Measurements from ENCODE around the gene MST1. TPM values are rescaled to one million over a fixed set of nuclear protein-coding genes. Genes with fewer than 3 reads are reported as not detected.
A peak's percentile ranks its signal among the peaks of the same experiment; 100 is the strongest.

MST1 gene
- total and polyA plus RNA-seq, 9 of the 15 experiments (the other 6 are each of a cell fraction or from before 2014, with no cell fraction given), result 0.08 to 1.8 (median 0.40) TPM

DNA sequence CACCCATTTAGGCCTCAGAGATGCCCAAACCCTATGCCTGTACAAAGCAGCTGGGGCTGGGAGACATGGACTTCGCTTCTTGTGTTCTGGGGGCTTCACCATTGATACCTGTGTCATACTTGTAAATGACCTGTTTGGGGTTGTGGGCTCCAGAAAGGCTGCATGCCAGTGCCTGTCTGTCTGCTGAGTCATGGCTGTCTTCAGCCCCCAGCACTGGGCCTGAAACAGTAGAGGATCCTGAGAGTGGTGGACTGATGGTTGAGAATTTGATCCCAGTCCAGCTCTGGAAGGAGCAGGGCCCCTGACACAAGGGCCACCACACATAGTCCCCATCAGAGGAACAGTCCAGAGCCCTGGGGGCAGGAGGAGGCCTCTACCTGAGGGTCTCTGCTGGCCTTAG is 39.7 kb downstream of the MST1 start:
- TF ChIP-seq MAFK (IDR thresholded peaks at IDR 0.05; ENCODE audit: low read length), result peak; percentile 12; the same call in 1 of the 2 replicates
- TF ChIP-seq PTRF (tag; IDR thresholded peaks at IDR 0.05), result no peak
- TF ChIP-seq MAFG (tag; conservative IDR thresholded peaks at IDR 0.05), result 0 out of 2 replicates have a peak, but pooled peaks have one; percentile 39
- TF ChIP-seq, protein P1, sequence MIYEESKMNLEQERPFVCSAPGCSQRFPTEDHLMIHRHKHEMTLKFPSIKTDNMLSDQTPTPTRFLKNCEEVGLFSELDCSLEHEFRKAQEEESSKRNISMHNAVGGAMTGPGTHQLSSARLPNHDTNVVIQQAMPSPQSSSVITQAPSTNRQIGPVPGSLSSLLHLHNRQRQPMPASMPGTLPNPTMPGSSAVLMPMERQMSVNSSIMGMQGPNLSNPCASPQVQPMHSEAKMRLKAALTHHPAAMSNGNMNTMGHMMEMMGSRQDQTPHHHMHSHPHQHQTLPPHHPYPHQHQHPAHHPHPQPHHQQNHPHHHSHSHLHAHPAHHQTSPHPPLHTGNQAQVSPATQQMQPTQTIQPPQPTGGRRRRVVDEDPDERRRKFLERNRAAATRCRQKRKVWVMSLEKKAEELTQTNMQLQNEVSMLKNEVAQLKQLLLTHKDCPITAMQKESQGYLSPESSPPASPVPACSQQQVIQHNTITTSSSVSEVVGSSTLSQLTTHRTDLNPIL (CRISPR knock-in tag; IDR thresholded peaks at IDR 0.05), result no peak
- peak; percentile 28; the same call in 1 of the 2 replicates for TF ChIP-seq ZNF316 (IDR thresholded peaks at IDR 0.05)
- peak; percentile 35 for TF ChIP-seq C11orf30 (IDR thresholded peaks at IDR 0.05; ENCODE audit: low read depth)
- TF ChIP-seq NFE2 (IDR thresholded peaks at IDR 0.05; ENCODE audit: low read depth), result peak; percentile 68
- peak; percentile 26; the same call in 1 of the 2 replicates for TF ChIP-seq MAFF (IDR thresholded peaks at IDR 0.05; ENCODE audit: low read length)
- TF ChIP-seq ZNF133 (CRISPR knock-in tag; IDR thresholded peaks at IDR 0.05), result no peak
- no peak for FAIRE-seq
- Histone ChIP-seq H3K4me2 (ENCODE audit: insufficient read depth, low read length) (no peak overlapping the region), H3K4me1 (replicated peaks in 1 of 2; ENCODE audit: control insufficient read depth in 2 of 2, insufficient read depth in 2 of 2, low read length in 2 of 2) (peaks cover 3 to 21% of the 10 kb centered on the region in 2 experiments; a peak in 3 of 5 replicates), H3K9ac (ENCODE audit: insufficient read depth in 1 of 2, low read depth in 2 of 2, low read length in 2 of 2) (peak overlapping the region in 1 of 2 experiments; percentile 64; a peak in 2 of 4 replicates), H4K20me1 (replicated peaks; ENCODE audit: control insufficient read depth, insufficient read depth, low read length) (no peaks in the 10 kb centered on the region), H3K36me3 (ENCODE audit: control insufficient read depth, insufficient read depth, low read length) (no peaks in the 10 kb centered on the region), H3K79me2 (ENCODE audit: control insufficient read depth, insufficient read depth, low read length) (no peaks in the 10 kb centered on the region), H3K27ac (ENCODE audit: extremely low read depth, low read depth, low read length) (no peak overlapping the region), H2AFZ (ENCODE audit: low read depth, low read length) (no peak overlapping the region), H3K4me3 (no peak overlapping the region), H3K27me3 (ENCODE audit: control insufficient read depth in 2 of 2, insufficient read depth in 2 of 2, low read length in 2 of 2) (no peaks in the 10 kb centered on the region), H3K9me1 (ENCODE audit: control insufficient read depth, insufficient read depth, low read length) (no peaks in the 10 kb centered on the region), H3K9me3 (replicated peaks; ENCODE audit: control insufficient read depth, insufficient read depth, low read depth, low read length) (no peaks in the 10 kb centered on the region)
- intact Hi-C loops (cut with micrococcal nuclease) (no loop called here), in situ Hi-C loops (cut with MboI) (no loop called here)
- ChIA-PET POLR2A (no interaction called here), CTCF (ENCODE audit: low intra/inter-chr PET ratio) (no interaction called here)
- 82% methylated on average over 1 of the region's 1 CpG for WGBS (ENCODE audit: insufficient coverage, low coverage, missing lambda C conversion rate)
- DNase-seq (ENCODE audit: extremely low read depth in 1 of 4, low spot score in 3 of 4), result peak in 1 of 4 experiments; percentile 16
- no TSS peak for BruUV-seq (replicated peaks)
- ATAC-seq, result peak; percentile 42
